Measurements from ENCODE around the gene CFAP77.

CFAP77 gene

GRCh38 chr9:132572921-132573320 lies 162.9 kb downstream of the CFAP77 start:
- Mint-ChIP-seq H3K36me3 (no peaks in the 10 kb centered on the region), H3K9me3 (no peaks in the 10 kb centered on the region), H3K4me3 (no peak overlapping the region), H3K4me1 (no peaks in the 10 kb centered on the region), H3K27me3 (peaks cover 55% of the 10 kb centered on the region), H3K27ac (no peak overlapping the region)
- no peak for ATAC-seq

GRCh38 chr9:132575005-132575609 lies 165.1 kb downstream of the CFAP77 start:
- no peaks in the 10 kb centered on the region for H3K36me3 Mint-ChIP-seq
- H3K4me1 Mint-ChIP-seq = no peaks in the 10 kb centered on the region

GRCh38 chr9:132575811-132576210 lies 165.8 kb downstream of the CFAP77 start:
- Mint-ChIP-seq H3K36me3 (no peaks in the 10 kb centered on the region), H3K27me3 (peaks cover 73% of the 10 kb centered on the region), H3K4me3 (no peak overlapping the region), H3K9me3 (no peaks in the 10 kb centered on the region), H3K4me1 (no peaks in the 10 kb centered on the region), H3K27ac (no peak overlapping the region)
- no peak for ATAC-seq

More at GRCh38 chr9:132575005-132575609, 165.1 kb downstream of the CFAP77 start:
- H3K27ac Mint-ChIP-seq = no peak overlapping the region
- H3K9me3 Mint-ChIP-seq = no peaks in the 10 kb centered on the region
- peaks cover 72% of the 10 kb centered on the region for H3K27me3 Mint-ChIP-seq
- H3K4me3 Mint-ChIP-seq = no peak overlapping the region
- peak; percentile 50 for ATAC-seq

GRCh38 chr9:132577119-132577518 lies 167.1 kb downstream of the CFAP77 start:
- Mint-ChIP-seq H3K4me1 (peaks cover 10% of the 10 kb centered on the region), H3K27ac (no peak overlapping the region), H3K9me3 (no peaks in the 10 kb centered on the region), H3K36me3 (no peaks in the 10 kb centered on the region), H3K27me3 (peaks cover 87% of the 10 kb centered on the region), H3K4me3 (no peak overlapping the region)
- ATAC-seq = no peak

- no peak for ATAC-seq
- no peak overlapping the region for H3K4me3 Mint-ChIP-seq
- H3K4me1 Mint-ChIP-seq = peaks cover 11% of the 10 kb centered on the region
- H3K27ac Mint-ChIP-seq = no peak overlapping the region
- no peaks in the 10 kb centered on the region for H3K9me3 Mint-ChIP-seq
- H3K27me3 Mint-ChIP-seq = peaks cover 89% of the 10 kb centered on the region
- no peaks in the 10 kb centered on the region for H3K36me3 Mint-ChIP-seq
Observed at GRCh38 chr9:132578367-132578932, 168.4 kb downstream of the CFAP77 start.

GRCh38 chr9:132579427-132579798 lies 169.4 kb downstream of the CFAP77 start:
- Mint-ChIP-seq H3K36me3 (no peaks in the 10 kb centered on the region), H3K4me1 (peaks cover 11% of the 10 kb centered on the region), H3K27me3 (peaks cover 92% of the 10 kb centered on the region), H3K27ac (no peak overlapping the region), H3K9me3 (no peaks in the 10 kb centered on the region), H3K4me3 (no peak overlapping the region)
- ATAC-seq = no peak

GRCh38 chr9:132582276-132582785 lies 172.3 kb downstream of the CFAP77 start, which contains the start of gene BARHL1:
TSS of gene BARHL1 (plus strand) at chr9:132582606. CDS start at chr9:132582798, 192 bp downstream.
- H3K27me3 Mint-ChIP-seq = peaks cover 92% of the 10 kb centered on the region
- peak within 1 kb of the TSS; percentile 62 for H3K4me3 Mint-ChIP-seq
- ATAC-seq = no peak
- H3K9me3 Mint-ChIP-seq = no peaks in the 10 kb centered on the region
- H3K36me3 Mint-ChIP-seq = no peaks in the 10 kb centered on the region
- H3K4me1 Mint-ChIP-seq = peaks cover 23% of the 10 kb centered on the region
- no peak within 1 kb of the TSS for H3K27ac Mint-ChIP-seq

GRCh38 chr9:132582786-132583583 lies 173.0 kb downstream of the CFAP77 start:
- Mint-ChIP-seq H3K9me3 (no peaks in the 10 kb centered on the region), H3K27ac (no peak overlapping the region), H3K27me3 (peaks cover 92% of the 10 kb centered on the region), H3K4me1 (peaks cover 23% of the 10 kb centered on the region), H3K36me3 (no peaks in the 10 kb centered on the region), H3K4me3 (no peak overlapping the region)
- no peak for ATAC-seq

GRCh38 chr9:132583584-132584304 lies 173.7 kb downstream of the CFAP77 start:
- H3K9me3 Mint-ChIP-seq = no peaks in the 10 kb centered on the region
- H3K4me3 Mint-ChIP-seq = no peak overlapping the region
- no peak overlapping the region for H3K27ac Mint-ChIP-seq
- H3K27me3 Mint-ChIP-seq = peaks cover 92% of the 10 kb centered on the region
- no peak for ATAC-seq
- H3K4me1 Mint-ChIP-seq = peaks cover 23% of the 10 kb centered on the region
- no peaks in the 10 kb centered on the region for H3K36me3 Mint-ChIP-seq

- Mint-ChIP-seq H3K36me3 (no peaks in the 10 kb centered on the region), H3K4me3 (no peak overlapping the region)
Observed at GRCh38 chr9:132584601-132585560, 174.9 kb downstream of the CFAP77 start.

GRCh38 chr9:132585954-132586829 lies 176.2 kb downstream of the CFAP77 start:
- H3K4me3 Mint-ChIP-seq = no peak overlapping the region
- no peak for ATAC-seq
- no peaks in the 10 kb centered on the region for H3K36me3 Mint-ChIP-seq
- no peak overlapping the region for H3K27ac Mint-ChIP-seq
- peaks cover 33% of the 10 kb centered on the region for H3K4me1 Mint-ChIP-seq
- peaks cover 99% of the 10 kb centered on the region for H3K27me3 Mint-ChIP-seq
- no peaks in the 10 kb centered on the region for H3K9me3 Mint-ChIP-seq

More at GRCh38 chr9:132584601-132585560, 174.9 kb downstream of the CFAP77 start:
- no peak overlapping the region for H3K27ac Mint-ChIP-seq
- H3K27me3 Mint-ChIP-seq = peaks cover 92% of the 10 kb centered on the region
- H3K9me3 Mint-ChIP-seq = no peaks in the 10 kb centered on the region
- peaks cover 27% of the 10 kb centered on the region for H3K4me1 Mint-ChIP-seq
- no peak for ATAC-seq

- Mint-ChIP-seq H3K27ac (no peak overlapping the region), H3K27me3 (peaks cover 99% of the 10 kb centered on the region), H3K4me3 (no peak overlapping the region), H3K36me3 (no peaks in the 10 kb centered on the region), H3K4me1 (peaks cover 27% of the 10 kb centered on the region), H3K9me3 (no peaks in the 10 kb centered on the region)
- ATAC-seq = no peak
Observed at GRCh38 chr9:132586830-132587591, 177.0 kb downstream of the CFAP77 start.

- no peak for ATAC-seq
- Mint-ChIP-seq H3K27me3 (peaks cover 100% of the 10 kb centered on the region), H3K4me1 (peaks cover 25% of the 10 kb centered on the region), H3K9me3 (no peaks in the 10 kb centered on the region), H3K4me3 (no peak overlapping the region), H3K27ac (no peak overlapping the region), H3K36me3 (no peaks in the 10 kb centered on the region)
Observed at GRCh38 chr9:132587592-132587955, 177.6 kb downstream of the CFAP77 start.
